Mucosa of descending colon (tissue), 3 donors: ENCODE data around the gene CNOT1. TPM values are rescaled to one million over a fixed set of nuclear protein-coding genes. Genes with fewer than 3 reads are reported as not detected.
A peak's percentile ranks its signal among the peaks of the same experiment; 100 is the strongest.

ENCODE experiments used
- ATAC-seq: fragments of 200-7000 bp; cut with Tn5 transposase; one replicate; pipeline ENCODE4 v1.9.1; 2020; ENCODE audit warnings: mild to moderate bottlenecking, moderate library complexity
- DNase-seq, 3 donors: peaks; one replicate each; pipeline ENCODE4 v3.0.0-alpha.2; 2020
- H3K36me3 ChIP-seq: fragments of 200-600 bp; one replicate; pipeline ENCODE4 v1.8.0; 2021; ENCODE audit warnings: low read depth, mild to moderate bottlenecking
- H3K4me1 ChIP-seq: fragments of 200-600 bp; one replicate; pipeline ENCODE4 v1.8.0; 2021; ENCODE audit warnings: low read depth, mild to moderate bottlenecking
- H3K4me3 ChIP-seq: fragments of 200-600 bp; one replicate; pipeline ENCODE4 v1.8.0; 2021; ENCODE audit warnings: mild to moderate bottlenecking
- H3K9me3 ChIP-seq: fragments of 200-600 bp; one replicate; pipeline ENCODE4 v1.8.0; 2021; ENCODE audit warnings: mild to moderate bottlenecking
- intact Hi-C, 2 donors: fragments of 100-400 bp; cut with DNase I in 1 of 2; cut with micrococcal nuclease in 1 of 2; formaldehyde crosslinking; loops; one replicate each; pipeline versions ENCODE4 v1.11.0 to v1.11.1; 2022; cut with DNase I, micrococcal nuclease
- long read RNA-seq, 2 donors: library from polyadenylated mRNA; unstranded; transcript quantifications; one replicate each; pipeline ENCODE4 v2.0.0, GENCODE V29; 2019 to 2021
- total RNA-seq, 3 donors: library from RNA; stranded (reverse); fragmentation: NEBNext Ultra II Directional in 2 of 3; extraction: Animal tissue kit (Norgen Biotek cat#: 25700) in 2 of 3; gene quantifications; one replicate each; pipeline versions ENCODE4 v1.2.1 to v1.2.4, GENCODE V29; 2021 to 2023
- TF ChIP-seq, protein P1 (sequence below): fragments of 200-600 bp; IDR thresholded peaks from one replicate; pipeline ENCODE4 v1.8.0; 2022; ENCODE audit warnings: antibody characterized with exemption, mild to moderate bottlenecking
- donor health status: DM: no; HTN: no; CAD: no; lungs with moderate emphysema.
- donor health status: DM: no; HTN: no; CAD: no.
- donor health status: DM: no; HTN: yes; CAD: no.

CNOT1 gene
- 100 to 1,000 TPM; 194 to 239 (median 230) TPM for total RNA-seq
- long read RNA-seq, donor 1, full-length matches to known transcripts: 3 of 19 reads
- long read RNA-seq, donor 1, partial matches to known transcripts: 11 of 19 reads
- long read RNA-seq, donor 1, other reads (novel, unspliced or antisense): 5 of 19 reads
- long read RNA-seq, donor 2, partial matches to known transcripts: 6 of 16 reads
- long read RNA-seq, donor 2, other reads (novel, unspliced or antisense): 6 of 16 reads

DNA sequence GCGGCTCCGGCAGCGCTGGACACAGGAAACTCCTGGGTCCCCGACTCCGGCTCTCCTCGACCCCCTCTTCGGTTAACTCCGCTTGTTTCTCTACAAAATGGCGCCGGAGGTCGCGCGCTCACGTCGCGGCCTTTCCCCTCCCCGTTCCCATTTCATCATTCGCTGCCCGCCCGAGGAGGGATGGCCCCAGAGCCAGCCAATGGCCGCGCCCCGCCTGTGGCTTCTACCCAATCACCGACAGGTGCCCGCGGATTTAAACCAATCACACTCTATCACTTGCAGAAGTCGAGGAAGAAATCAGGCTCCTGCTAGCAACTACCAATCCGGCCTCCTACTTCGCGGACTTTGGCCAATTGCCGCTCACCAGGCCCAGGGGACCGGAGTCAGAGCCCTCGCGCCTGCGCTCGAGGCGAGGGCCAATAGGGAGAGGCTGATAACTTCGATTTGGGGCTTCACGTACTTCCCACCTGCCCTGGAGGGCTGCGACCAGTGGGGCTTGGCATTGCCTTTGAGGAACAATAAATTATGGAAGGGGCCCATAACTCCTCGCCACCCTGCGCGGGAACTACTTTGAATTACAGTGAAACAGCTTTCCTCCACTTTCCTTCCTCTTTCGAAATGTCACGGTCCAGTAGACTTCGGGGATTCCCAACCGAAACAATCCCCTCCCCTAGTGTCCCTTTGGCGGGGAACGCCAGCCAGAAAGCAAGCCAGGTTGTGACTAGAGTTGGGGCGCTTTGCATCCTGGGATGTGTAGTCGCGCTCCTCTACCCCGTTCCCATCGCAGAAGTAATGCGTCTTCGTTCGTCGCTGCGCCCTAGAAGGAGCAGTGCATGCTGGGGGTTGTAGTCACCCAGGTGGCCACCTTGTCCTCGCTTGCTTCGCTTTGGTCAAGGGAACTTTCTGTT is at the start of gene CNOT1:
Gene CNOT1 (minus strand): TSS at position 94 of the 908 bp plus-strand sequence. CDS start 30,489 bp downstream, outside the sequence.
- ATAC-seq (peak; percentile 91), DNase-seq (peak; percentile 98 to 99 (median 98))
- intact Hi-C loops: no loop called here
- no peaks in the 10 kb centered on the region for H3K9me3 ChIP-seq
- peak within 1 kb of the TSS; percentile 93 for H3K4me3 ChIP-seq
- TF ChIP-seq, protein P1, sequence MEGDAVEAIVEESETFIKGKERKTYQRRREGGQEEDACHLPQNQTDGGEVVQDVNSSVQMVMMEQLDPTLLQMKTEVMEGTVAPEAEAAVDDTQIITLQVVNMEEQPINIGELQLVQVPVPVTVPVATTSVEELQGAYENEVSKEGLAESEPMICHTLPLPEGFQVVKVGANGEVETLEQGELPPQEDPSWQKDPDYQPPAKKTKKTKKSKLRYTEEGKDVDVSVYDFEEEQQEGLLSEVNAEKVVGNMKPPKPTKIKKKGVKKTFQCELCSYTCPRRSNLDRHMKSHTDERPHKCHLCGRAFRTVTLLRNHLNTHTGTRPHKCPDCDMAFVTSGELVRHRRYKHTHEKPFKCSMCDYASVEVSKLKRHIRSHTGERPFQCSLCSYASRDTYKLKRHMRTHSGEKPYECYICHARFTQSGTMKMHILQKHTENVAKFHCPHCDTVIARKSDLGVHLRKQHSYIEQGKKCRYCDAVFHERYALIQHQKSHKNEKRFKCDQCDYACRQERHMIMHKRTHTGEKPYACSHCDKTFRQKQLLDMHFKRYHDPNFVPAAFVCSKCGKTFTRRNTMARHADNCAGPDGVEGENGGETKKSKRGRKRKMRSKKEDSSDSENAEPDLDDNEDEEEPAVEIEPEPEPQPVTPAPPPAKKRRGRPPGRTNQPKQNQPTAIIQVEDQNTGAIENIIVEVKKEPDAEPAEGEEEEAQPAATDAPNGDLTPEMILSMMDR: no peak
- peaks cover 2% of the 10 kb centered on the region for H3K36me3 ChIP-seq
- peaks cover 18% of the 10 kb centered on the region for H3K4me1 ChIP-seq

DNA sequence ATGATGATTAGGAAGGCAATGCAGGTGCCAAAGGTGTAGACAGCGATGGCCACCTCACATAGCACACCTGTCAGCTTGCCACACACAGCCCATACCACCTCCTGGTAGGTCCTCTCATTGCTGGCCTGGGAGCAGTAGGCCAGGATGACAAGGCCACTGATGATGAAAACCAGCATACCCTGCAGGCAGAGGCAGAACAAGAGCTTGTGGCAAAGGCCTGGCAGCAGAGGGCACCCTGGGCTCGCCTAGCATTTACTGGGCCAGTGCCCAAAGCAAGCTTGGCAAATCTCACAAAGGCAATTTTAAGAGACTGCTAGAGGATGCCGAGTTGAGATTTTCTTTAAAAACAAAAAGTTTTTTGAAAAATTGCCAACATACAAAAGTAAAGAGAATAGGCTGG is 49.1 kb upstream of the CNOT1 start:
- peak in 1 of 3 donors; percentile 44 for DNase-seq
- TF ChIP-seq, protein P1: no peak
- Histone ChIP-seq H3K4me3 (no peak overlapping the region), H3K9me3 (no peaks in the 10 kb centered on the region), H3K4me1 (peaks cover 6% of the 10 kb centered on the region), H3K36me3 (no peaks in the 10 kb centered on the region)
- ATAC-seq: peak; percentile 56
- intact Hi-C loops: no loop called here

DNA sequence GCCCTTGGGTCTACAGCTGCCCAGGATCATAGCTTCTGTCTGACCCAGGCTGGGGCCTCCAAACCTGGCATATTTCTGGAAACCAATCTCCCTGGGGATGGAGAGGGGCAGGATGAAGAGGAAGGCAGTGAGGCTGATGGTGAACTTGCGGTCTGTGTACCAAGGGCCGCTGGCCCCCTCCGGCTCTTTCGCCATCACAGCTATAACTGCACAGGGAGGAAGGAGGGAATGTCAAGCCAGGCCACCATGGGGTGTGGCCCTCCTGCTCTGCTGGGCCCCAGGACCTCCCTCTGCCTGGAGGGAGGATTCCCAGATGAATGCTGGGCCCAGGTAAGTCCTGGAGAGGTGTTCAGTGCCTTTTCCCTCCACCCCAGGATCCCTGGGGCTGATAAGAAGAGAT is 48.6 kb upstream of the CNOT1 start:
- ATAC-seq (no peak), DNase-seq (no peak)
- intact Hi-C loops: no loop called here
- Histone ChIP-seq H3K4me3 (no peak overlapping the region), H3K9me3 (no peaks in the 10 kb centered on the region), H3K4me1 (peaks cover 2% of the 10 kb centered on the region), H3K36me3 (no peaks in the 10 kb centered on the region)
- TF ChIP-seq, protein P1: no peak

DNA sequence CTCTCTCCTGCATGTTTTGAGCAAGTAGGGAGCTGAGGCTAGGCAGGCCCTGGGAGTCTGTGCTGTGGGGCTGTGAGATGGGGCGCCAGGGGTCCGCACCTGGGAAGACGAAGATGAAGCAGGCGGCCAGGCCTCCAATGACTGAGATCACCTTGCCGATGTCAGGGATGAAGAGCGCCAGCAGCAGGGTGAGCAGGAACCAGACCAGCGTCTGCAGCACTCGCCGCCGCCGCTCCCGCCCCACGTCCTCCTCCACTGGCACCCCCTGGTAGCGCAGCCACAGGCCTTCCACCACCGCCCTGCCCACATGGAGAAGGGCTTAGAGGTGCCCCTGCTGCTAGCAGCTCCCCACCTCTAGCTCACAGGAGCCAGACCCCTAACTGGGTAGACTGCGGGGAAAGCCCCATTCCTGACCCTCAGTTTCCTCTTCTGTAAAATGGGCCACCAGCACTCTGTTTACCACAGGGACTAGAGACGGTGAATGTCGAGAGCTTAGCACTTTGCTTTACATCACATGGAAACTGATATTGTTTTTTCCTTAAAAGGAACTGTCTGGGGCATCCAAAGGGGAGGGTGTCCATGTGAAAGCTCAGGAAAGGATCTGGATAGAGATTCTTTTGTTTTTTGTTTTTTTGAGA is 41.4 kb upstream of the CNOT1 start:
- Histone ChIP-seq H3K4me1 (no peaks in the 10 kb centered on the region), H3K9me3 (no peaks in the 10 kb centered on the region), H3K36me3 (no peaks in the 10 kb centered on the region), H3K4me3 (no peak overlapping the region)
- DNase-seq (peak in 1 of 3 donors; percentile 30), ATAC-seq (no peak)
- intact Hi-C loops: no loop called here
- TF ChIP-seq, protein P1: no peak

DNA sequence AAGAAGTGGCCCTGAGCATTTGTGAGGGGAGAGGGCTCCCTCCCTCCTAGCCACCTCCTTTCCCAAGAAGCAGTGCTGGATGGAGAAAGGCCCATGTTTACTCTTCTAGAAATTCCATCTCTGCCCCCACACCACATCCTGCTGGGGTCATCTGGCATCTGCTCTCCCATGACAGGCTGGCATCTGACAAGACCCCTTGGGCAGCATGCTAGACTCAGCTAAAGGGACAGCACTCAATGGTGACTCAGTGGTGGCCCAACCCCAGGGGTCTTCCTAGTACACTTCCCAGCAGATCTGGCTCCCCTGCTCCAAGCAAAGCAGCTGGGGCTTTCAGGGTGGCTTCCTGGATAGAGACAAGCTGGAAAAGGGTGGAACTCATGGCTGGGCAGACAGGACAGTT is 40.6 kb upstream of the CNOT1 start:
- DNase-seq (peak in 1 of 3 donors; percentile 12), ATAC-seq (no peak)
- H3K4me1 ChIP-seq: no peaks in the 10 kb centered on the region
- no peaks in the 10 kb centered on the region for H3K36me3 ChIP-seq
- no peaks in the 10 kb centered on the region for H3K9me3 ChIP-seq
- intact Hi-C loops: no loop called here
- TF ChIP-seq, protein P1: no peak
- H3K4me3 ChIP-seq: no peak overlapping the region
